Measurements from ENCODE around the gene CLDN15. TPM values are rescaled to one million over a fixed set of nuclear protein-coding genes. Genes with fewer than 3 reads are reported as not detected.
"Not testable (repeated sequence)": the region's sequence is repeated elsewhere in the genome, so short reads cannot be mapped to it uniquely, and the experiment has no call there.

The CLDN15 gene
- polyA plus RNA-seq, 3 donors: 11.1 to 16.0 (median 14.7) TPM

- no peak for DNase-seq
Measured at GRCh38 chr7:101200862-101201599, 36.6 kb downstream of the CLDN15 start, which contains the start of gene MOGAT3. TSS of gene MOGAT3 (minus strand) at chr7:101201036. CDS start at chr7:101200854, 182 bp downstream.

GRCh38 chr7:101200504-101200861, 37.1 kb downstream of the CLDN15 start:
- DNase-seq: no peak

GRCh38 chr7:101199522-101199921, 38.1 kb downstream of the CLDN15 start:
- DNase-seq: not testable (repeated sequence)

GRCh38 chr7:101198476-101198875, 39.1 kb downstream of the CLDN15 start:
- no peak for DNase-seq

GRCh38 chr7:101197991-101198390, 39.6 kb downstream of the CLDN15 start:
- no peak for DNase-seq

GRCh38 chr7:101195884-101196283, 41.7 kb downstream of the CLDN15 start:
- DNase-seq: no peak

GRCh38 chr7:101189109-101189508, 48.5 kb downstream of the CLDN15 start:
- DNase-seq: no peak

GRCh38 chr7:101186844-101187428, 50.7 kb downstream of the CLDN15 start:
- DNase-seq: no peak

GRCh38 chr7:101186194-101186593, 51.4 kb downstream of the CLDN15 start:
- DNase-seq: no peak

GRCh38 chr7:101185258-101185839, 52.3 kb downstream of the CLDN15 start:
- no peak for DNase-seq

Other genes with a start within 250 kb of the CLDN15 start
- not detected for gene MUC17, start 217.7 kb downstream of the CLDN15 start, polyA plus RNA-seq (ENCODE audit: insufficient read length in 3 of 3)
- gene TRIM56, start 152.3 kb downstream of the CLDN15 start, polyA plus RNA-seq (ENCODE audit: insufficient read length in 3 of 3): 10 to 100 TPM; 14.5 to 23.2 (median 21.9) TPM
- gene SERPINE1, start 110.7 kb downstream of the CLDN15 start, polyA plus RNA-seq (ENCODE audit: insufficient read length in 3 of 3): 1 to 10 TPM in 2 of 3 donors, under 1 TPM in 1; 0.86 to 1.3 (median 1.2) TPM
- 10 to 100 TPM; 72.6 to 81.6 (median 73.3) TPM for gene AP1S1, start 83.3 kb downstream of the CLDN15 start, polyA plus RNA-seq (ENCODE audit: insufficient read length in 3 of 3)
- under 1 TPM; 0.21 to 0.36 (median 0.28) TPM for gene VGF, start 72.2 kb downstream of the CLDN15 start, polyA plus RNA-seq (ENCODE audit: insufficient read length in 3 of 3)
- gene NAT16, start 57.5 kb downstream of the CLDN15 start, polyA plus RNA-seq (ENCODE audit: insufficient read length in 3 of 3): under 1 TPM in 1 of 3 donors, not detected in 2; 0.25 TPM
- 1 to 10 TPM in 1 of 3 donors, under 1 TPM in 2; 0.83 to 1.7 (median 0.90) TPM for gene MOGAT3, start 36.8 kb downstream of the CLDN15 start, polyA plus RNA-seq (ENCODE audit: insufficient read length in 3 of 3)
- gene PLOD3, start 20.2 kb downstream of the CLDN15 start, polyA plus RNA-seq (ENCODE audit: insufficient read length in 3 of 3): 10 to 100 TPM; 46.3 to 50.3 (median 50.1) TPM
- gene ZNHIT1, start 19.6 kb downstream of the CLDN15 start, polyA plus RNA-seq (ENCODE audit: insufficient read length in 3 of 3): 10 to 100 TPM; 68.9 to 76.4 (median 72.0) TPM
- gene FIS1, start 7.3 kb upstream of the CLDN15 start, polyA plus RNA-seq (ENCODE audit: insufficient read length in 3 of 3): 100 to 1,000 TPM; 160 to 176 (median 165) TPM
- 10 to 100 TPM; 72.0 to 73.8 (median 73.4) TPM for gene IFT22, start 84.0 kb upstream of the CLDN15 start, polyA plus RNA-seq (ENCODE audit: insufficient read length in 3 of 3)
- 10 to 100 TPM; 28.5 to 35.3 (median 34.3) TPM for gene COL26A1, start 125.1 kb upstream of the CLDN15 start, polyA plus RNA-seq (ENCODE audit: insufficient read length in 3 of 3)

Measured in renal pelvis (tissue), 4 donors.